ENCODE data around the gene GRIN2B. TPM values are rescaled to one million over a fixed set of nuclear protein-coding genes. Genes with fewer than 3 reads are reported as not detected.

Gene GRIN2B
- polyA plus RNA-seq (ENCODE audit: insufficient read length in 4 of 4), result 1 to 10 TPM in 3 of 4 donors, under 1 TPM in 1; 0.84 to 1.3 (median 1.1) TPM

- DNase-seq (ENCODE audit: low read depth in 4 of 4, low spot score in 3 of 4), result peak in 3 of 4 donors; percentile 36 to 39 (median 38)
These were observed at the start of gene GRIN2B for GRCh38 chr12:13981296-13981962. TSS of gene GRIN2B (minus strand) at chr12:13981602. CDS start at chr12:13866208, 115,394 bp downstream.

DNA sequence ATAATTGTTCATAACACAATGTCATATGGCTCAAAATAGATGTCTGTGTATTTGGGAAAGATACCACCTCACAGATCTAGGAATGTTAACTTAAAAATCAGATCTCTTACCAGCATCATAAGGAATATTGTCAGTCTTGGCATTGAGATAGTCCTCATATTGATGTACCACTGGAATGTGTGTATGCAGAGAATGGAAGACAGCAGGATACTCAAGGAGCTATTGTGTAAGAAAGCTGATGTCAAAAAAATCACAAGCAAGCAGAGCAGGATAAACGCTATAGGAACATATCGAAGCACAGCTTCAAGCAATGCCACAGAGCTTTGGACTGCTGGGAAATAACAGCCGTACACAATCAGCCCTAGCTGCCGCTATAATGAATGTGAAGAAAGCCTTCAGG lies 45.1 kb upstream of the GRIN2B start:
- no peak for DNase-seq (ENCODE audit: low read depth in 4 of 4, low spot score in 3 of 4)

GRCh38 chr12:14024591-14024990 lies 43.2 kb upstream of the GRIN2B start:
- DNase-seq (ENCODE audit: low read depth in 4 of 4, low spot score in 3 of 4), result no peak

GRCh38 chr12:14018080-14018479 lies 36.7 kb upstream of the GRIN2B start:
- no peak for DNase-seq (ENCODE audit: low read depth in 4 of 4, low spot score in 3 of 4)

DNA sequence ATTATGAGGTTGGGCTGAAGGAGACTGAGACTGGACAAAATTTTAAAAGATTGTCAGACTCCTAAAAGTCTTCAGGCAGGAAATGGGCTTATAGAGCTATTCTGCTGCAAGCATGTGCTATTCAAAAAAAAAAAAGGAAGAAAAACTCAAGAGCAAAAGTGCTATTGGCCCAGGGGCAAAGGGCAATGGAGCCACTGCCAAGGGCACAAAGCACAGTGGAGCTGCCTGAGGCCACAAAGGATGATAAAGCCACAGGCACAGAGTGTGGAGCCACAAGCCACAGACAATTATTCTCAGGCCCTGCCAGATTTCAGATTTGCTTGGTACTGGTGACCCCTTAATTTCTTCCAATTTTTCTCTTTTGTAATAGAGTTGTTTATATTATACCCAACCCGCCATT lies 29.6 kb upstream of the GRIN2B start:
- no peak for DNase-seq (ENCODE audit: low read depth in 4 of 4, low spot score in 3 of 4)

GRCh38 chr12:14007639-14008038 lies 26.2 kb upstream of the GRIN2B start:
- DNase-seq (ENCODE audit: low read depth in 4 of 4, low spot score in 3 of 4), result no peak

GRCh38 chr12:13992585-13992984 lies 11.2 kb upstream of the GRIN2B start:
- no peak for DNase-seq (ENCODE audit: low read depth in 4 of 4, low spot score in 3 of 4)

- no peak for DNase-seq (ENCODE audit: low read depth in 4 of 4, low spot score in 3 of 4)
These were observed 10.7 kb upstream of the GRIN2B start for GRCh38 chr12:13992106-13992505.

- no peak for DNase-seq (ENCODE audit: low read depth in 4 of 4, low spot score in 3 of 4)
These were observed 4.6 kb upstream of the GRIN2B start for GRCh38 chr12:13986031-13986430.

DNA sequence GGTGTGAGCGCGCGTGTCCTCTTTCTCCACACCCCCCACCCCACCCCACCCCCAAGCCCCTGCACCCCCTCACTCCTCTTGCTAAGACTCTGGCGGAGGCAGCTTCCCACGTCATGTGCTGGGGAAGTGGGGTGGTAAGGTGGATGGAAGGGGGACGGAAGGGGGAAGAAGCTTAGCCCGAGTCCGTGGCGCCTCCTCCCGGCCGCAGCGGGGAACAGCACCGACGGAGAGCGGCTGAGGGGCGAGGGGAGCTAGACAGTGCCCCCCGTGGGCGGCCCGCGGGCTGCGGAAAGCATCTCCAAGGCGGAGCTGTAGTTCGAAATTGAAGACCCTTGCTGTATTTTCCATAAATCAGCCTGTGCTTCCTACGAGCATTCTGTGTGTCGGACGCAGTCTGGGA lies 588 bp upstream of the GRIN2B start:
- DNase-seq (ENCODE audit: low read depth in 4 of 4, low spot score in 3 of 4), result peak in 1 of 4 donors; percentile 36

GRCh38 chr12:13980538-13981295 lies 685 bp downstream of the GRIN2B start:
- peak in 1 of 4 donors; percentile 12 for DNase-seq (ENCODE audit: low read depth in 4 of 4, low spot score in 3 of 4)

- DNase-seq (ENCODE audit: low read depth in 4 of 4, low spot score in 3 of 4), result no peak
These were observed 1.5 kb downstream of the GRIN2B start for GRCh38 chr12:13979772-13980378.

GRCh38 chr12:13978876-13979275 lies 2.5 kb downstream of the GRIN2B start:
- no peak for DNase-seq (ENCODE audit: low read depth in 4 of 4, low spot score in 3 of 4)

DNA sequence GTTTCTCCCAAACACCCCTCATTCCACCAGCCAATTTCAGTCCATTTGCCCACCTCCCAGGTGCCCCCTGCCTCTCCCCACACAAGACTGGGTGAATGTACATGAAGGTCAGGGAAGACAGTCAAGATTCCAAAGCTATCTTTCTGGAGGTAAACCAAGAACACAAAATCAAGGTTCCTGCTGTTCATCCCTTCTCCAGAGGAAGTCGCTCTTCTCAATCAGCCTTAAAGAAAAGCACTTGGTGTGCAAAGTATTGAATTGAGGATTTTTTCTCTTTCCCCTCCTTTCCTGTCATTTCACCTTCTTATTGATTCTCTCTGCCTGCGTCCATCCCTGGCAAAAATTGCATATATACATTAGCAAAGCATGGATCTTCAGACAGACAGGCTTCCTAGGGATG lies 4.5 kb downstream of the GRIN2B start:
- no peak for DNase-seq (ENCODE audit: low read depth in 4 of 4, low spot score in 3 of 4)

GRCh38 chr12:13976028-13976584 lies 5.3 kb downstream of the GRIN2B start:
- no peak for DNase-seq (ENCODE audit: low read depth in 4 of 4, low spot score in 3 of 4)

- DNase-seq (ENCODE audit: low read depth in 4 of 4, low spot score in 3 of 4), result no peak
These were observed 7.4 kb downstream of the GRIN2B start for GRCh38 chr12:13973996-13974395.

GRCh38 chr12:13970803-13971202 lies 10.6 kb downstream of the GRIN2B start:
- no peak for DNase-seq (ENCODE audit: low read depth in 4 of 4, low spot score in 3 of 4)

DNA sequence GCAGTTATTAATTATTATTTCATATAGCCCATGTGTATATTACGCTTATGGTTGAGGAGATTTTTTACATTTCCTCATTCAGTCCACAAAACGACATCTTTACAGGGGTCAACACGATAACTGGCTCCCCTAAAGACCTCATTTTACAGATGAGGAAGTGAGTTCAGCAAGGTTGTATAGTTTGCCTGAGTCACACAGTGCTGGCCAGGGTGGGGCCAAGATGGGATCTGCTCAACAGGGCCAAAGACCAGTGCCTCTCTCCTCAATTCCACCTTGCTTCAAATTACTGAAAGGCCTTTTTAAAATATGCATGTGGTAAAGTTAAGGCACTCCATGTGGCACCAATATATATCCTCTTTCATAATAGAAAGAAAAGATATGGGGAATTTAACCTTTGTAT lies 13.1 kb downstream of the GRIN2B start:
- DNase-seq (ENCODE audit: low read depth in 4 of 4, low spot score in 3 of 4), result no peak

DNA sequence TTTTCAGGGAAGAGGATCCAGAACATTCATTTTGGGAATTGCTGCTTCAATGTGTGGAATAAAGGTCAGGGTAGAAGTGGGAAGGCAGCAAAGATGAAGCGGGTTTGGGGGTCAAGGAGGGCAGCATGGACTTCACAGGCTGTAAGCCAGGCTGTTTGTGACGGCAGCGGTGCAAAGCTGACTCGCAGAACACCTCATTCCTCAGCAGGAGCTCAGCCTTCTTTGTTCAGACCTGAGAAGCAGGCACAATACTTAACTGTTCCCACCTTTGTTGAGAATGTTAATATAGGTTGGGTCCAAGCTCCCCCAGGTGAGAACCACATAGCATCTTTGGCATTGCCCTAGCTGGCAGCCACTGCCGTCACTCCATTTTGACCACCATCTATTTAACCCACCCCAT lies 16.7 kb downstream of the GRIN2B start:
- DNase-seq (ENCODE audit: low read depth in 4 of 4, low spot score in 3 of 4), result no peak

DNA sequence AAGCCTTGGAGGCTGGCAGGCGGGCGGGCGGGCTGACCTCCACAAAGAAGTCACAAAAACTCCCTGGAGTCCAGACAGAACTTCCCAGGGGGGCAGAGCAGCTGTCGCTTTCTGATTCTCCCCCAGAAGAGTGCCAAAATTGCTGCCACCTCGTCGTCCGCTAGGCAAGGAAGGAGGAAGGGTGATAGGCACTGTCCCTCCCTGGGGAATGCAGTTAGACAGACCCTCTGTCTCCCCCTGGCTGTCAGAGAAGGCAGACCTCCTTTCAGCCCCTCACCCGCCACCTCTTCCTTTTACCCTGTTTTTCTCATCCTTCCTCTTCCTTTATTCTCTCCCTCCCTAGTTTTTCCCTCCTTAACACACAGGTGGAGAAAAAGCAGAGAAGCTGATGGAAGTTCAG lies 18.7 kb downstream of the GRIN2B start:
- DNase-seq (ENCODE audit: low read depth in 4 of 4, low spot score in 3 of 4), result no peak

DNA sequence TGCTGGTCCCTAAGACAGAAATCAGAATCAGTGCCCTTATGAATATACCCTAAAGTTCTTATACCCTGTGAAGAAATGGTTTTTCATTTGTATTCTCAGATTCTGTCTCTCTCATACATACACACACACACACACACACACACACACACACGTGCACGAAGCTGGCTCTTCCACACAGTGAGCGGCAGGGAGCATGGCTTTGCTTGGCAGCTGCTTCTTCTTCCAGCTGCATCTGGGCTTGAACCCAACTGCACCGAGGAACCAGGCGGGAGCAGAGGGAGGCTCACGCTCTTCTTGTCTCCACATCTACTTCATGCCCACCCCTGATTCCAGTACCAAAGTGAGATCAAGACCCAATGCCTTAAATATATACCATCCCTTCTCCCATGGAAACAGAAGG lies 19.4 kb downstream of the GRIN2B start:
- DNase-seq (ENCODE audit: low read depth in 4 of 4, low spot score in 3 of 4), result no peak
